Spleen (tissue), 11 donors: ENCODE results near the gene TGFBR3L. TPM values are rescaled to one million over a fixed set of nuclear protein-coding genes. Genes with fewer than 3 reads are reported as not detected.

Experiments used
- DNase-seq: peaks from one replicate; pipeline ENCODE4 v3.0.0-alpha.2; 2020
- H3K27ac ChIP-seq, 8 donors: fragments of 200-600 bp; sonication (generic) in 7 of 8; 1 replicate in 4 of 8; 2 replicates in 4 of 8; pipeline versions ENCODE4 v1.5.0 to v1.8.0; 2016 to 2021; ENCODE audit warnings: inconsistent platforms in 4 of 8, mild to moderate bottlenecking in 4 of 8, moderate library complexity in 1 of 8
- H3K27me3 ChIP-seq, 7 donors: fragments of 200-600 bp; sonication (generic) in 6 of 7; replicated peaks in 1 of 7; 1 replicate in 4 of 7; 2 replicates in 3 of 7; pipeline versions ENCODE4 v1.5.0 to v1.8.0; 2016 to 2021; ENCODE audit warnings: inconsistent platforms in 3 of 7, mild to moderate bottlenecking in 1 of 7
- H3K36me3 ChIP-seq, 6 donors: fragments of 200-600 bp; sonication (generic) in 5 of 6; 1 replicate in 4 of 6; 2 replicates in 2 of 6; pipeline versions ENCODE4 v1.5.0 to v1.8.0; 2016 to 2021; ENCODE audit warnings: inconsistent platforms in 2 of 6
- H3K4me1 ChIP-seq, 6 donors: fragments of 200-600 bp; sonication (generic) in 5 of 6; 1 replicate in 3 of 6; 2 replicates in 3 of 6; pipeline versions ENCODE4 v1.5.0 to v1.8.0; 2016 to 2021; ENCODE audit warnings: inconsistent platforms in 3 of 6
- H3K4me3 ChIP-seq, 8 donors: fragments of 200-600 bp; sonication (generic) in 7 of 8; 1 replicate in 4 of 8; 2 replicates in 4 of 8; pipeline versions ENCODE4 v1.5.0 to v1.8.0; 2016 to 2021; ENCODE audit warnings: inconsistent platforms in 4 of 8, mild to moderate bottlenecking in 4 of 8, moderate library complexity in 2 of 8
- H3K9me3 ChIP-seq, 8 donors: fragments of 200-600 bp; sonication (generic) in 7 of 8; 1 replicate in 4 of 8; 2 replicates in 4 of 8; pipeline versions ENCODE4 v1.5.0 to v1.8.0; 2016 to 2021; ENCODE audit warnings: inconsistent platforms in 4 of 8
- POLR2A ChIP-seq, 3 donors: fragments of 450-650 bp; IDR thresholded peaks; one replicate each; pipeline ENCODE4 v1.5.1; 2017; ENCODE audit warnings: antibody characterized with exemption in 3 of 3, mild to moderate bottlenecking in 1 of 3
- POLR2AphosphoS5 ChIP-seq, 3 donors: sonication (generic); formaldehyde crosslinking; IDR thresholded peaks; one replicate each; pipeline ENCODE4 v1.5.1; 2017; ENCODE audit warnings: antibody characterized with exemption in 3 of 3
- WGBS, 5 donors: extraction: QIAGEN DNeasy Blood & Tissue Kit in 3 of 5; methylation state at CpG; one replicate each; pipeline versions ENCODE4 v1.1.5 to v1.1.7; 2013 to 2018; 5-methylcytosine and 5-hydroxymethylcytosine counted together
- intact Hi-C: fragments of 100-400 bp; cut with DNase I; formaldehyde crosslinking; loops from one replicate; pipeline ENCODE4 v1.15.0; 2023; ENCODE audit warnings: low total_unique reads
- polyA plus RNA-seq, 3 donors: library from polyadenylated mRNA; stranded (reverse); fragments of 200-250 nt; gene quantifications; one replicate each; pipeline ENCODE4 v1.2.1, GENCODE V29; 2013
- total RNA-seq, 7 donors: library from RNA; depleted of rRNA in 3 of 7; stranded (reverse); fragments of >200 nt in 3 of 7; fragmentation: NEBNext Ultra II Directional in 4 of 7; extraction: Animal tissue kit (Norgen Biotek cat#: 25700) in 4 of 7; gene quantifications; one replicate each; pipeline versions ENCODE4 v1.1.0 to v1.2.1, GENCODE V29; 2016 to 2021
- TF ChIP-seq, protein P1 (sequence below), 11 experiments: fragments of 200-600 bp in 7 of 11; fragments of 450-650 bp in 4 of 11; sonication (generic) in 4 of 11; IDR thresholded peaks in 8 of 11; conservative IDR thresholded peaks in 3 of 11; 1 replicate in 7 of 11; 2 replicates in 4 of 11; pipeline versions ENCODE4 v1.4.0 to v1.8.0; 2016 to 2021; ENCODE audit warnings: antibody characterized with exemption in 11 of 11, inconsistent platforms in 4 of 11, mild to moderate bottlenecking in 1 of 11
- donor health status: healthy with polysubstance abuse.
- donor health status: DM: no; HTN: no; CAD: no; lungs with moderate emphysema.
- donor health status: DM: no; HTN: no; CAD: no.
- donor health status: Bipolar disorder and iron deficiency.
- donor health status: healthy.
- donor health status: DM: no; HTN: no; CAD: no.
- donor health status: DM: yes; HTN: yes; CAD: no.

The TGFBR3L gene
- total and polyA plus RNA-seq, 10 donors, result 0.11 TPM; not detected in 9

DNA sequence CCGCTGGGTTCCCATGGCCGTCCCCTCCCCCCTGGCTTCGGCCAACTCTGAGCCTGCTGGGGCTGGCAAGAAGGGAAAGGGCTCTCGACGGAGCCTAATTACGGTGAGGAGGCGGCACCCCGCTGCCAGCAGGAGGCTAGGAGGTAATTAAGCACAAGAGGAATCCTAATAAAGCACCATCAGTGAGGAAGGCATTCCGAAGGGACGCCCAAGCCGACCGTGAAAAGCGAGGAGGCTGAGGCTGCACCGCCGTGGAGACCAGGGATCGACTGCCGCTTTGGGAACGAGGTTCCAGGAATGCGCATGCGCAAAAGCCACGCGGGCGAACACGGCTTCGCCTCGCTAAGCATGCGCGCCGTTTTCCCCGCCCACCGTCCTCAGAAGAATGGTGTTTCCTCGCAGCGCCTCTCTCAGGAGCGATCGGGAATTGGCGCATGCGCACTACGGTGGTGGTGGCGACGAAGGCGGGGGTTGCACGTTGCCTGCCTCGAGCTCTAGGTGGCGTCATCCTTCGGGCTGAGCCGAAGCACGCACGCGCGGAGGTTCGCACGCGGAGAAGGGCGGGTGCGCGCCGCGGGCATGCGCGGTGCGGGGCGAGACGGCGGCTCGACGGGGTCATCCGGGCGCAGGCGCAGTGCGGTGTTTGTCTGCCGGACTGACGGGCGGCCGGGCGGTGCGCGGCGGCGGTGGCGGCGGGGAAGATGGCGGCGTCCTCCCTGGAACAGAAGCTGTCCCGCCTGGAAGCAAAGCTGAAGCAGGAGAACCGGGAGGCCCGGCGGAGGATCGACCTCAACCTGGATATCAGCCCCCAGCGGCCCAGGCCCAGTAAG, 11.2 kb upstream of the TGFBR3L start, which contains the start of gene MAP2K7:
TSS of gene MAP2K7 (plus strand) at position 634 of the 830 bp plus-strand sequence. CDS start at position 702, 68 bp downstream.
- H3K4me3 ChIP-seq, result peak within 1 kb of the TSS; percentile 55 to 89 (median 74)
- H3K36me3 ChIP-seq, result peaks cover 0 to 36% (median 7%) of the 10 kb centered on the region in 6 donors
- H3K4me1 ChIP-seq, result peaks cover 14 to 55% (median 46%) of the 10 kb centered on the region in 6 donors
- intact Hi-C loops, result no loop called here
- H3K27ac ChIP-seq, result peak within 1 kb of the TSS; percentile 83 to 95 (median 92)
- no peaks in the 10 kb centered on the region for H3K9me3 ChIP-seq
- peaks cover 0 to 13% (median 0%) of the 10 kb centered on the region in 7 donors for H3K27me3 ChIP-seq
- TF ChIP-seq POLR2A (IDR thresholded peaks at IDR 0.05) (peak in 1 of 3 donors; percentile 70), POLR2AphosphoS5 (IDR thresholded peaks at IDR 0.05) (peak; percentile 91 to 94 (median 93))
- TF ChIP-seq, protein P1, sequence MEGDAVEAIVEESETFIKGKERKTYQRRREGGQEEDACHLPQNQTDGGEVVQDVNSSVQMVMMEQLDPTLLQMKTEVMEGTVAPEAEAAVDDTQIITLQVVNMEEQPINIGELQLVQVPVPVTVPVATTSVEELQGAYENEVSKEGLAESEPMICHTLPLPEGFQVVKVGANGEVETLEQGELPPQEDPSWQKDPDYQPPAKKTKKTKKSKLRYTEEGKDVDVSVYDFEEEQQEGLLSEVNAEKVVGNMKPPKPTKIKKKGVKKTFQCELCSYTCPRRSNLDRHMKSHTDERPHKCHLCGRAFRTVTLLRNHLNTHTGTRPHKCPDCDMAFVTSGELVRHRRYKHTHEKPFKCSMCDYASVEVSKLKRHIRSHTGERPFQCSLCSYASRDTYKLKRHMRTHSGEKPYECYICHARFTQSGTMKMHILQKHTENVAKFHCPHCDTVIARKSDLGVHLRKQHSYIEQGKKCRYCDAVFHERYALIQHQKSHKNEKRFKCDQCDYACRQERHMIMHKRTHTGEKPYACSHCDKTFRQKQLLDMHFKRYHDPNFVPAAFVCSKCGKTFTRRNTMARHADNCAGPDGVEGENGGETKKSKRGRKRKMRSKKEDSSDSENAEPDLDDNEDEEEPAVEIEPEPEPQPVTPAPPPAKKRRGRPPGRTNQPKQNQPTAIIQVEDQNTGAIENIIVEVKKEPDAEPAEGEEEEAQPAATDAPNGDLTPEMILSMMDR (IDR thresholded peaks at IDR 0.05 in 8 of 11, conservative IDR thresholded peaks at IDR 0.05 in 3 of 11), result peak; percentile 43 to 84 (median 60)
- peak; percentile 100 for DNase-seq
- 0 to 1% (median 0%) methylated on average over 47 to 89 of the region's 89 CpGs for WGBS, 5 donors

DNA sequence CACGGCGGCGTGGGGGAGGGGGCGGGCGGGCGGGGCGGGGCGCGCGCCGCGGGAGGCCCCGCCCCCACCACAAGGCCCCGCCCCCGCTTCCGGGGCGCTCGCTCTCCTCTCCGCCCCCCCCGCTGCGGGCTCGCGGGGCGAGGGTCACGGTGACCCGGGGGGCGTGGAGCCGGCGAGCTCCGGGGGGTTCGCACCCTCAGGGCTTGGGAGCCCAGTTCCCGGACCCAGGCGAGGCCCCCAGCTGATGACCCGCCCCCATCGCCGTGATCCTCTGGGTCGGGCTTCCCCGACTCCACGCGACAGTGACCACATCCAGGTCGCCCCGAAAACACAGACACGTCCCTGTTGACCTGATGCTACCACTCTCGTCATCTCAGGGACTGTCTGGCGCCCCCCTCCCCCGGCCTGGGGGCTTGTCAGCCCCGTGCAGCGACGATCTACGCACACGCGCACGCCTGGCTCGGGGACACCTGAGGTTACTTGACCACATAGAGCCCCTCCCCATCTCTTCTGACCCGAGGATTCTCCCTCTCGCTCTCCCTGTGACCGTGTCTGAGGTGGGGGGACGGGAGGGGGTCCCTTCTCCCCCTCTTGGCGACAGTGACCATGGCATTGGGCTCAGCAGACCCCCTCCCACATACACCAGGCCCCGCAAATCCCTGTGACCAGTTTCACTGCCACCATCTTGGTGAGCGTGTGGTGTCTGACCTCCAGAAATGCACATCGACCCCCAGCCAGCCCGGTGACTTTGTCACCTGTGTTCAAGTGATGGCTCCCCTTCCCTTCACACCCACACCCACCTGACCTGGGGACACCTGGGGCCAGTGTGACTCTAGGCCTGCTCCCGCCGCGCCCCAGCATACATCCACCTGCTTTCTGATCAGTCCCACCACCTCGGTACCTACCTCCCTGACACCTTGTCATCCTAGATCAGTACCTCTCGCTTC, 10.3 kb upstream of the TGFBR3L start:
- DNase-seq, result peak; percentile 94
- Histone ChIP-seq H3K36me3 (peaks cover 0 to 45% (median 10%) of the 10 kb centered on the region in 6 donors), H3K27me3 (peaks cover 0 to 13% (median 0%) of the 10 kb centered on the region in 7 donors), H3K27ac (peak overlapping the region; percentile 76 to 95 (median 92)), H3K9me3 (no peaks in the 10 kb centered on the region), H3K4me3 (peak overlapping the region; percentile 55 to 89 (median 74)), H3K4me1 (peaks cover 14 to 64% (median 51%) of the 10 kb centered on the region in 6 donors)
- intact Hi-C loops, result no loop called here
- 12 to 46% (median 16%) methylated on average over 13 to 68 of the region's 68 CpGs for WGBS, 5 donors
- TF ChIP-seq, protein P1 (IDR thresholded peaks at IDR 0.05 in 8 of 11, conservative IDR thresholded peaks at IDR 0.05 in 3 of 11), result no peak
- no peak for TF ChIP-seq POLR2A (IDR thresholded peaks at IDR 0.05)
- TF ChIP-seq POLR2AphosphoS5 (IDR thresholded peaks at IDR 0.05), result no peak

- peak overlapping the region in 1 of 8 donors; percentile 94 for H3K27ac ChIP-seq
- intact Hi-C loops, result no loop called here
- peaks cover 0 to 4% (median 0%) of the 10 kb centered on the region in 7 donors for H3K27me3 ChIP-seq
- peak; percentile 81 for DNase-seq
- peaks cover 14 to 67% (median 51%) of the 10 kb centered on the region in 6 donors for H3K4me1 ChIP-seq
- TF ChIP-seq POLR2AphosphoS5 (IDR thresholded peaks at IDR 0.05) (no peak), POLR2A (IDR thresholded peaks at IDR 0.05) (no peak)
- TF ChIP-seq, protein P1 (IDR thresholded peaks at IDR 0.05 in 8 of 11, conservative IDR thresholded peaks at IDR 0.05 in 3 of 11), result no peak
- WGBS, 5 donors, result 75 to 85% (median 83%) methylated on average over 10 of the region's 10 CpGs
- H3K36me3 ChIP-seq, result peaks cover 0 to 54% (median 17%) of the 10 kb centered on the region in 6 donors
- no peaks in the 10 kb centered on the region for H3K9me3 ChIP-seq
- H3K4me3 ChIP-seq, result peak overlapping the region in 4 of 8 donors; percentile 72 to 89 (median 76)
Observed at GRCh38 chr19:7905268-7905667, 9.4 kb upstream of the TGFBR3L start.
